Measurements from ENCODE around the gene PTPRR.

The PTPRR gene

GRCh38 chr12:70637303-70638085 lies 283.0 kb downstream of the PTPRR start, which contains the start of gene PTPRB:
TSS of gene PTPRB (minus strand) at chr12:70637429. CDS start at chr12:70637395, 34 bp downstream.
- no peak for DNase-seq

DNA sequence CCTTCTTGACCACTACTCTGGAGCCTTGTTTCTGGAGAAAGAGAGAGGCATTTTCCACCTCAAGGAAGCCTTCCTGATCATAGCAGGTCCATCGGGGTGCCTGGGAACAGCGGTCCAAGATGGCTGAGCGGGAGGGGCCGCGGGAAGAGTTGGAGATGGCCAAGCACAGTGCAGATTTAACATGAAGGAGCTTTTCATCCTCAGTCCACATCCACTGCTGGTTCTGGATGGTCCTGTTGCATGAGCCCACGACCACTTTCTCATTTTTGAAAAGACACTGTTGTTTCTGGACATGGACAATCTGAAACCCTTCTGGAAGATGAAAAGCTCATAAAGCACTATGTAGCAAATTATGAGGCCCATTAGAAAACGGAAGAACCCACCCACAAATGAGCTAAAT lies 284.8 kb downstream of the PTPRR start:
- DNase-seq, result no peak

DNA sequence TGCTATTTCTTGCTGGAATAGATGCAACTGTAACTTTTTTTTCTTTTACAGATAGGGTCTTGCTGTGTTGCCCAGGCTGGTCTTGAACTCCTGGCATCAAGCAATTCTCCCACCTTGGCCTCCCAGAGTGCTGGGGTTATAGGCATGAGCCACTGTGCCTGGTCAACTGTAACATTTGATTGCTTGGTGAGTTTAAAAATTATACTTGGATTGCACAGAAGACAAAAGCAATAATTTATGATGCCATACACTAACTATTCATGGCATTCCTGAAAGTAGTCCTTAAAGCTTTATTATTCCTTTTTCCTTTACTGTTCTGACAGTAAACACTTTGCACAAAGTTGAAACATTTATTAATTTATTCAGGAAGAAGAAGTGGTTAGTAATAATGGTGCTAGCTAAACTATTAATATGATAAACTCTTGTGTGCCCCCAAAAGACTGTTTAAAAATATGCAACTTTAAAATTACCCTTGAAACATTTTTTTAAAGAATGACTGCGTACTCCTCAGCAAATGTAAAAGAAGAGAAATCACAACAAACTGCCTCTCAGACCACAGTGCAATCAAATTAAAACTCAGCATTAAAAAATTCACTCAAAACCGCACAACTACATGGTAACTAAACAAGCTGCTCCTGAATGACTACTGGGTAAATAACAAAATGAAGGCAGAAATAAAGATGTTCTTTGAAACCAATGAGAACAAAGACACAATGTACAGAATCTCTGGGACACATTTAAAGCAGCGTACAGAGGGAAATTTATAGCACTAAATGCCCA lies 291.6 kb downstream of the PTPRR start:
- no peak for DNase-seq

- no peak for DNase-seq
Measured at GRCh38 chr12:70627677-70628076, 292.9 kb downstream of the PTPRR start.

- DNase-seq, result no peak
Measured at GRCh38 chr12:70626180-70626579, 294.4 kb downstream of the PTPRR start.

DNA sequence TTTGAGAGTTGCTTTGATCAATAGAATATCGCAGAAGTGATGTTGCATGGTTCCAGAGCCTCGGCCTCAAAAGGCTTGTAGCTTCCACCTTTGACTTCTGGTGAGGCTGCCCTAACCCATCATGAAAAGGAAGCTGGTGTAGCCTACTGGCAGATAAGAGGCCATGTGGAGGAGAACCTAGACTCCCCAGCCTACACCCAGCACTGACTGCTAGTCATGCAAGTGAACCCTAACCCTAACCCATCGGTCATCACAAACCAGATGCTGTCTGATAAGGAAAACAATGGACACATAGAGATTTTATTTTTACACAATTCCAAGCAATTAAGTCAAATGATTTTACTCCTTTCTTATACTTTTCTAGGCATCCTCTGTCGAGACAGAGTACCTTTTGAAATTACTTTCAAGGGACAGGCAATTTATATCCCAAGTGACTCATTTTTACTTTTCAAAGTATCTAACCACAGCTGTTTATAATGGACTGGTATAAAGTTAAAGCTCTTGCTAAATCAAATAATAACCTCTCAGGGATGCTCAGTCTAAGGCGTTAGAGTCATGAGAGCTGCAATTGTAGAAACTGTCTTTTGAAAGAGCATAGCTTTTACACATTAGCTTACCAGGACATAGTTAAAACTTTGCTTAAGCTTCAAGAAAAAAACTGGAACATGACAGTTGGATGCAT lies 300.9 kb downstream of the PTPRR start:
- no peak for DNase-seq

- no peak for DNase-seq
Measured at GRCh38 chr12:70618371-70618770, 302.2 kb downstream of the PTPRR start.

GRCh38 chr12:70617450-70617849 lies 303.1 kb downstream of the PTPRR start:
- no peak for DNase-seq

- no peak for DNase-seq
Measured at GRCh38 chr12:70615174-70615866, 305.2 kb downstream of the PTPRR start.

DNA sequence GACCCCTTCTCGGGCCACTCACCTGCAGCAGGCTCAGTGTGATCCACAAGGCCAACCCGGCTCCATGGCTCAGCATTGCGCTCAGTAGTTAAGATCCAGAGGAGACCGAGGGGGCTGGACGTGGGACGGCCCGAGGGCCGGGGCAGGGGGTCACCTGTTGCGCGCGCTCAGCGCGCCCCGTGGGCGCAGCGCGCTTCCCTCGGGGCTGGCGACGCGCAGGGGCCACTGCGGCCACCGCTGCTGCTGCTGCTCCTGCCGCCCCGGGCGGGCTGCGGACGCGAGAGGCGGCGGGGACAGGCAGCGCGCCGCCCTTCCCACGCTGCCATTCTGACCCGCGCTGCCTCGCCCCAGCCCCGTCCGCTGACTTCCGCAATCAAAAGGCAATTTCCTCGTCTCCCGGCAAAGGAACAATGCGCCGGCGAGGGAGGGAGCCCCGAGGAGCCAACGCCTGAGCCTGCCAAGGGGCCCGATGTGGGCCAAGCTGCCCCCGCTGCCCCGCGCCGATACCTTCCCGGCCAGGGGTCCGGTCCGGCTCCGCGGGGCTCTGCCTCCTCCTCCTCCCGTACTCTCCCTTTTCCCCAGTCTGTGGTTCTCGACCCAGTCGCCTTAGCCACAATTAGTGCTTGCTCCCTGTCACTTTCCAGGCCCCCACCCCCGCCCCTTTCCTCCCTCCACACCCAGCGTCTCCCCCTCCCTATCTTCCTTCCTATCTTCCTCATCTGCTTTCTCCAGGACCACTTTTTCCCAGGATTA lies 310.6 kb downstream of the PTPRR start:
- DNase-seq, result no peak

DNA sequence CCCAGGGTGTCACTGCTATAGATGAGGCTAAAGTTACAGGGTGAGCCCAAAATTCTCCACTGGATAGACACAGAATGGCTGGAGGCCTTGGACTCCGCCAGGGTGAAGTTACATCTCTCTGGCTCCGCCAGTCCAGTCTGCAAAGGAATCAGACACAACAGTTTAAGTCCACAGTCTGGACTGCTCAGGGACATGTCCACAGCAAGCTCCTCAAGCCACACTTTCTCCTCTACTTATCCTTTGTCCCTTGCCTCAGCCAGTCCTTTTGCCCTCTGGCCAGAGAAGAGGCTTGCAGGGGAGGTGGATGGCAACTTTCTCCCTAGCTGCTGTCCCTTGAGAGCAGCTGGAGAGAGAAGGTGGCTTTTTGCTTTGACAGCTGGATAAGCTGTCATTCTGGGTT lies 311.3 kb downstream of the PTPRR start:
- DNase-seq, result no peak

- DNase-seq, result no peak
Measured at GRCh38 chr12:70608184-70608583, 312.4 kb downstream of the PTPRR start.

DNA sequence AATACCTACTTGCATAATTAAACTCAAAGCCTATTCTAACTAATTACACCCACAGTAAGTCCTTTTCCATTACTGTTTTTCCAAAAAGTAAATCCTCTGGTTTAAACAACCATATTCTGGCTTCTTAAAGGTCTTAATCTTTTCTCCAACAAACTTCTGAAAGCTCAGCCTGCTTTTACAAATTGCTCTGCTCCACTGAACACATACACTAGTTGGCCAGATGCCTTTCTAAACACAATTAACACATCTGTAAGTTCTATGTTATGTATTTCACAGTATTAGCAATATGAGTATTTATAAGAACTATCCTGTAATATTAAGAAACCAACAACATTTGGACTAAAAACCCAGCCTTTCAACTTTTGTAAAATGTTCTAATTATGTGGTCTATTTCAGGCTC lies 313.4 kb downstream of the PTPRR start:
- DNase-seq, result no peak

GRCh38 chr12:70605976-70606375 lies 314.6 kb downstream of the PTPRR start:
- DNase-seq, result no peak

DNA sequence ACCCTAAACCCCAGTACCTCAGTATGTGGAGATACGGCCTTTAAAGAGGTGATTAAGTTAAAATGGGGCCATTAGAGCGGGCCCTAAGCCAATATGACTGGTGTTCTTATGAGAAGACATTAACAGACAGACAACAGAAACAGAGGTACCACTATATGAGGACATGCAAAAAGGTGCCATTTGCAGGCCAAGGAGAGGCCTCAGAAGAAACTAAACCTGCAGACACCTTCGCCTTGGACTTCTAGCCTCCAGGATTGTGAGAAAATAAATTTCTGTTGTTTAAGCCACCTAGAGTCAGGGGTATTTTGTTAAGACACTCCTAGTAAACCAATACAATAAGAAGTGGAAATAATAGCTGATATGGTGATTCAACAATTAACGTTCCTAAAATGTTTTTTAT lies 315.9 kb downstream of the PTPRR start:
- no peak for DNase-seq

DNA sequence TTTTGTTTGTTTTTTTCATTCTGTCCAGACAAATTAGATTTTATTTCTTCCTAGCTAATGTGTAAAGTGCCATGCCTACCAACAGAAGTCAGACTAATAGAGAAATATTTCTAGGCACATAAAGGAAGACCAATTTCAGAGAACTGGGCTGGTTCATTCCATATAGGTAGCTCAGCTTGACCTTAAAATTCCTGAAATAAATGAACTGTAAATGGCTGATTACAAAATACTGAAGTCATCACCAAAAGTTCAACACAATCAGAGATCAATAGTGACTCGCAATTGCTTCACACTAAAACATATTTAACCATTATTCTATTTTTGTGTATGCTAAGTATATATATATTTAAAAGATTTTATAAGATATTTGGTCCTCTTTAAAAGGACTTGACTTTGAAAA lies 317.5 kb downstream of the PTPRR start:
- no peak for DNase-seq

DNA sequence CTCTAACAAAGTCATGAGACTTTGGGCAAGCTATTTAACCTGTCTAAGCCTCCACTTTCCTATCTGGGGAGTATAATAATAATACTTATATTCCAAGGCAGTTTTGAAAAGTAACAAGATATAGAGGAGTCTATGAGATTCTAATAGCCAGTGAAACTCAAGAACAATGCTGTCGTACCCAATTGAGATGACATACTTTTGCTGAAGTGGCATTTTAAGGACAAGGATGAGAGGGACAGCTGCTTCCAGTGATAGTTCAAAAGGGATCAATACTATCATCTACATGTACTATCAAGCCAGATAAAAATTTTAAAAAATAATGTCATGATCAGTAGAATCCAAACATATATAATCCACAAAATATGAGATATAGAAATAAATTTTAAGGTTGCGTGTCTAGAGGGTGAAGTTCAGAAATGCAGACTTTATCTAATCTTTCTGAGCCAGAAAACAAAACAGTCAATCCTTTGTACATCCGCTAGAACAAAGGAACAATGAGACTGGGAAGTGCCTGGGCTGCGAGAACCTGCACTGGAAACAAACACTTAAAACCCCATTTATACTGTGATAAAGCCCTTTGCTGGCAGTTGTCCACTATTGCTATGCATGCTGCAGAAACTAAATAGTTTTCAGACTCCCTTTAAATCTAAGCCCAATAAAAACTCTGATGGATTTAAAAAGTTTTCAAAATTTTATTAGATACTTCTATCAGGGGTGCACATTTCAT lies 321.9 kb downstream of the PTPRR start:
- no peak for DNase-seq

GRCh38 chr12:70592664-70593063 lies 327.9 kb downstream of the PTPRR start:
- no peak for DNase-seq

DNA sequence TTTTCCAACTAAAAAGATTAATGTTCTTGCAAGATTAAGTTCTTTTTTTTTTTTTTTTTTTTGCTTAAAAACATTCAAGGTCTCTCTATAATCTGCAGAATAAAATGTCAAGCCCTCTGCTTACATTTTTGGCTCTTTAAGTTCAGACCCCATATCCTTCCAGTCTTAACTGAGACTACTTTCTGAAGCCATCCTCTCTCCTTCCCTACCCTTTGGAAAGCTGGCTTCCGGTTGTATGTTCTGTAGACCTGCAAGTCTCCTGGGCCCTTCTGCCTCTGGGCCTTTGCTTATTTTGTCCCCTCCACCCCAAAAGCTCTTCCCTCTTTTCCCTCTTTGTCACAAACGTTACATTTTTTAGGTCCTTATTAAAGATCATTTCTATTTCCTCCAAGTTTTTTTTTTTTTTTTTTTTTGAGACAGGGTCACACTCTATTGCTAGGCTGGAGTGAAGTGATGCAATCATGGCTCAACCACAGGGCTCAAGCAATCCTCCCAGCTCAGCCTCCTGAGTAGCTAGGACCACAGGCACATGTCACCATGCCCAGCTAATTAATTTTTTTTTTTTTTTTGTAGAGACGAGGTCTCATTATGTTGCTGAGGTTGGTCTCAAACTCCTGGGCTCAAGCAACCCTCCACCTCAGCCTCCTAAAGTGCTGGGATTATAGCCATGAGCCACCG lies 329.9 kb downstream of the PTPRR start:
- DNase-seq, result no peak

DNA sequence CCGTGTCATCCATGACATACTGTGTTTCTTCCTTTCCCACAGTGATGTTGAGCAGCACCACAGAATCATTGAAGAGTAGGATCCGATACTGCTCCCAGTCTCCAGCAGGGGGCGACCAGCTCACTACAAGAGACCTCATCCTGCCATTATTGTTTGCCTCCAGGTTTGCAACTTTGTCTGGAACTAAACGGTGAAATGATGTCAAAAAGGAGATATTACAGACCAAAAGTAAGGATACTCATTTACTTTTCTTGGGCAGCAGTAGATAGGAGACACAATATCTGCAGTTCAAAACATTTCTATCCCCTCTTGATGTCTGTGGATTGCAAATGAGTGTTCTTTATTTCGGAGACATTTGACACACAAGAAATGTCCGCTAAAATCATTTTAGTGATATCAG lies 330.5 kb downstream of the PTPRR start:
- peak; percentile 10 for DNase-seq
